ENCODE results near the gene BCL11B.

DNA sequence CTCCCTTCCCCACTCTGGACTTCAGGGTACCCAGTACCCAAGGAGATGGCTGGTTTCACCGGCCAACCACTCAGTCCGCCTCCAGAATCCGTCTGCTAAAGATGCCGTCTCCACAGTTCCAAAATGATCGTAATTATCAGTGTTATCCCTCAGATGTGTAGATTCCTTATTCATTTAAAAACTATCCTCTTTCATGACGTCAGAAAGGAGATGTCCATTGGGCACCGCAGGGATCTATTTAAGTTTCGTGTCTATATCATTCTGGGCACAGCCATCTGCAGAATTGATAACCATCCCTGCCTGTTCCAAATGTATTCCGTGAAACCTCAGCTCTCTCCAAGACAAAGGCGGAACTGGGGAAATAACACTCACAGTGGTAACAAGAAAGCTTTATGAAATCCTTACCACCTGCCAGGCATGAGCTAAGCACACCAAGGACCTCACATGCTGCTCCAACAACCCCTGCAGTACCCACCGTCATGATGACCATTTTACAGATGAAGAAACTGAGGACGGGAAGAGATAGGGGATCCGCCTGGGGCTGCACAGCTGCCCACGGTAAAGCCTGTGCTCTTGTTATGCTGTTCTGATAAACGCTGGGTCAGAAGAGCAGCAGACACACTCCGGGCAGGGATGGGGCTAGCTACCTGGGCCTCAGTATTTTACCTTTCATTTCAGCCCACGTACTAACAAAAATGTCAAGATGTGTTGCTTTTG, 90.0 kb downstream of the BCL11B start:
- TF ChIP-seq, protein P1, sequence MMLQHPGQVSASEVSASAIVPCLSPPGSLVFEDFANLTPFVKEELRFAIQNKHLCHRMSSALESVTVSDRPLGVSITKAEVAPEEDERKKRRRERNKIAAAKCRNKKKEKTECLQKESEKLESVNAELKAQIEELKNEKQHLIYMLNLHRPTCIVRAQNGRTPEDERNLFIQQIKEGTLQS (IDR thresholded peaks at IDR 0.05): no peak
- TF ChIP-seq, protein P2, sequence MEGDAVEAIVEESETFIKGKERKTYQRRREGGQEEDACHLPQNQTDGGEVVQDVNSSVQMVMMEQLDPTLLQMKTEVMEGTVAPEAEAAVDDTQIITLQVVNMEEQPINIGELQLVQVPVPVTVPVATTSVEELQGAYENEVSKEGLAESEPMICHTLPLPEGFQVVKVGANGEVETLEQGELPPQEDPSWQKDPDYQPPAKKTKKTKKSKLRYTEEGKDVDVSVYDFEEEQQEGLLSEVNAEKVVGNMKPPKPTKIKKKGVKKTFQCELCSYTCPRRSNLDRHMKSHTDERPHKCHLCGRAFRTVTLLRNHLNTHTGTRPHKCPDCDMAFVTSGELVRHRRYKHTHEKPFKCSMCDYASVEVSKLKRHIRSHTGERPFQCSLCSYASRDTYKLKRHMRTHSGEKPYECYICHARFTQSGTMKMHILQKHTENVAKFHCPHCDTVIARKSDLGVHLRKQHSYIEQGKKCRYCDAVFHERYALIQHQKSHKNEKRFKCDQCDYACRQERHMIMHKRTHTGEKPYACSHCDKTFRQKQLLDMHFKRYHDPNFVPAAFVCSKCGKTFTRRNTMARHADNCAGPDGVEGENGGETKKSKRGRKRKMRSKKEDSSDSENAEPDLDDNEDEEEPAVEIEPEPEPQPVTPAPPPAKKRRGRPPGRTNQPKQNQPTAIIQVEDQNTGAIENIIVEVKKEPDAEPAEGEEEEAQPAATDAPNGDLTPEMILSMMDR (IDR thresholded peaks at IDR 0.05; ENCODE audit: low read depth, low read length, missing input control): no peak
- no peak for TF ChIP-seq EGR1 (IDR thresholded peaks at IDR 0.05; ENCODE audit: low read depth in 2 of 2)
- no peak for TF ChIP-seq MAX (IDR thresholded peaks at IDR 0.05)
- TF ChIP-seq TAF1 (conservative IDR thresholded peaks at IDR 0.05): no peak

Measured in liver (tissue), 3 donors.